GDM1 (cell line): ENCODE data around the gene ACTR1B.
"Not testable (repeated sequence)": the region's sequence is repeated elsewhere in the genome, so short reads cannot be mapped to it uniquely, and the experiment has no call there.

Experiments used
- DNase-seq: peaks from one replicate; lab custom pipeline; 2025; lab: John Stamatoyannopoulos, UW

ACTR1B gene

DNA sequence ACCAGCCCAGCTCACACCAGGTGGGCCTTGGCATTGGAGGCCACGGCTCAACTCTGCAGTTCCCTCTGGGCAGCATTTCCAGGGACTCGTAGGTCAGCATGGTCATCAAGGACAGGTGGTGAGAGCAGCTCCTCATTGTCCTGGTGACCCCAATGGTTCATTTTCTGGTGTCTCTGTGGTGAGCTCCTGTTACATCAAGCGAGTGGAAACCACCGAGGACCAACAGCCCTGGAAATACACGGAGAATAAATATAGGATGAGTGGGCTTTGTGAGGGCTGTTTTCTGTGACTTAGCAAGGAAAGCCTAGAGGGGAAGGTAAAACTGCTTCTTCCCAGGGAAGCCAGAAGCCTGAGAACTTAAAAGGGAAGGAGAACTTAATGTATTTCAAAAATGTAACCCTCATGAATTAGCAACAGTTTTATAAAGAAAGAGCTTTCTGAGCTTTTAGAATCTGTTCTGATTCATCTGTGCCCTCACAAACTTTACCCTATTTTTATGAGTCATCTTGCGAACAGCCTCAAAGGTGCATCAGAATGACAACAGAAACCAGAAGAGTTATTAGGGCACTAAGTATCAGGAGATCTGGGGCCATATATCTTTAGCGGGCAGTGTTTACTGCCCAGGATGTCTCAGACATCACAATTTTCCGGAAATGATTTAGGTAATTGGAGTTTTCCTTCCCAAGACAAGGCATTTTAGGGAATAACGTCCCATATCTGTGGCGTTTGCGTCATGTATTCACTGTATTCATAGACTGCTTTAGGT, 24.4 kb upstream of the ACTR1B start:
- no peak for DNase-seq

DNA sequence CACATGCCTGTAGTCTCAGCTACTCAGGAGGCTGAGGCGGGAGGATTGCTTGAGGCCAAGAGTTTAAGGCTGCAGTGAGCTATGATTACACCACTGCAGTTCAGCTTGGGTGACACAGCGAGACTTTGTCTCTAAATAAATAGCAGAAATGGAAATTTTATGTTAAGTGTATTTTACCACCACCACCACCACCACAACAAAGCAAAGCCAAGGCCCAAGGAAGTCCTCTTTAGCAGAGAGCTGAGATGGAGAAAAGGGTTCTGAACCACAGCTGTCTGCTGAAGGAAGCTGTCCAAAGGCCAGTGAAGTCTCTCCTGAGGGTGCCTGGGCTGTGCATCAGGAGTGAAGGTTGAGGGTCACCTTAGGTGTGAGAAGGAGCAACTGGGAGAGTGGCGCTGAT, 23.4 kb upstream of the ACTR1B start:
- DNase-seq, result not testable (repeated sequence)

DNA sequence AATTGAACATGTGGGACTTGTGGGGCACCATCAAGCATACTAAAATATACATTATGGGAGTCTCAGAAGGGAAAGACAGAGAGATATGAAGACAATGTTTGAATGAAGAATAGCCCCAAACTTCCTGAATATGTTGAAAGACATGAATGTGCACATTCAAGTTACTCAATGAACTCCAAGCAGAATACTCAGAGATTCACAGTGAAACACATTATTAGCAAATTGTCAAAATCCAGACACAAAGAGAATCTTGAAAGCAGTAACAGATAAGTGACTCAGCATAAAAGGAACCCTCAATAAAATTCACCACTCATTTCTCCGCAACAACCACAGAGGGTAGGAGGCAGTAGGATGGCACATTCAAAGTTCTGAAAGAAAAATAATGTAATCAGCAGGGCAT, 14.5 kb upstream of the ACTR1B start:
- DNase-seq, result no peak

DNA sequence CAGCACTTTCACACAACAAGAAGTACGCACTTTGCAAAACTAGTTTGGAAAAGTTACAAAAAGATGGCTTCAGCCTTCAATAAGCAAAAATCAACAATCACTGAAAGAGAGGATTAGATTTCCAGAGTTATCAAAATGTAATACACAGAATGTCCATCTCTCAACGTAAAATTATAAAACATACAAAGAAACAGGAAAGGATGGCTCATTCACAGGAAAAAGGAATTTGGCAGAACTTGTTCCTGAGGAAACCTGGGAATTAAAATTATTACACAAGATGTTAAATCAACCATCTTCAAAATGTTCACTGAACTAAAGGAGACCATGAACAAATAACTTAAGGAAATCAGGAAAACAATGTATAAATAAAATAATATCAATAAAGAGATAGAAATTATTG, 13.6 kb upstream of the ACTR1B start:
- no peak for DNase-seq

DNA sequence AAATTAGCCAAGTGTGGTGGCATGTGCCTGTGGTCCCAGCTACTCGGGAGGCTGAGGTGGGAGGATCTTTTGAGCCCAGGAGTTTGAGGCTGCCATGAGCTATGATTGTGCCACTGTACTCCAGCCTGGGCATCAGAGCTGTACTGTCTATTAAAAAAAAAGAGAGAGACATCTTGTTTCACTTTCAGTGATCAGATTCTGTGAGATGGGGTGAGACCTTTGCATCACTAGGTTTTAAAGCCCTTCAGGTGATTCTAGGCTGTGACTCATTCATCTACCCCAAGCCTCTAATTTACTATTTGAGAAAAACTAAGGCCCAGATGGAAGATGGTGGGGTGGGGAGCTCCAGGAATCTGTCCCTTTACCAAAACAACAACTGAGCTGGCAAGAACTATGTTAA, 12.8 kb upstream of the ACTR1B start:
- DNase-seq, result no peak

DNA sequence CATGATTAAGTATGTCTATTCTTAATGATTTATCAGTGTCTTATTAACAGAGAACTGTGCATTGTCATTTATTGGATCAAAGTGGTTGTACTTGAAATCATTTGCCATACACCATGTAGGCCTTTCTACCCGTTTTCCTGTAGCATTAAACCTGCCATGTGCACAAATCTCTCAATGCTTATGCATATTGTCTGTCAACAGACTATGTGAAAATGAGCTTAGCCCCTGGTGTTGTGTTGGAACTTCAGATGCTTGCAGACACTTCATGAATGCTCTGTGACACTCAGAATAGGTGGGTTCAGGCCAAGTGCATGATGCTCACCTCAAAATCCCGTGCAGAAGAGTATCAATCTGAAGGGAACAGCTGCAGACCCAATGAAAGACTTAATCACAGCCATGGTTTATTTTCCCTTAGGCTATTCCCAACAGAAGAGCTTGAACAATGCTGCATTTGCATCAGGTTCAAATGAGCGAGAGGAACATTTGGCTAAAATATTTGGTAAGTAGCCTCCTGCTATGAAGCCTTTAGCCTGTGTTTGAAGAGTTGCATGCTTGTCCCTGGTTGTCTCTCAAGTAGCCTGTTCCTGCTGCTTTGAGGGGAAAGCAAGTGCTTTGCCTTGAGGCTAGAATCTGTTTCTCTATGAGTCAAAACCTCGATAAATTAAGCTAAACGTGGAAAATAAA, 11.7 kb upstream of the ACTR1B start:
- no peak for DNase-seq

DNA sequence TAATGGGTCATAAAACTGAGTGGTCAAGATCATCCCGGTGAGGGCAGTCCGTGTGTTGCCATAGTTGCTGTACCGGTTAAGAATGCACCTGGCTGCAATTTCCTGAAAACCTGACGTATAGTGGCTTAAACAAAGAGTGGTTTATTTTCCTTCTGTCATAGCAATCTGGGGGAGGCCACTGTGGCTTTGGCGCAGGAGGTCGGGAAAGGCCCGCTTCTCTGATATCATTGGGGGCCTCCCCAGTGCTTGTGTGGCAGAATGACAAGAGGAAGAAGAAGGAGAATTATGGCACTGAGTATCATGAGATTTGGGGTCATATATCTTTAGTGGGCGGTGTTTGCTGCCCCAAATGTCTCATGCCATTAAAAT, 10.1 kb upstream of the ACTR1B start:
- DNase-seq, result no peak

DNA sequence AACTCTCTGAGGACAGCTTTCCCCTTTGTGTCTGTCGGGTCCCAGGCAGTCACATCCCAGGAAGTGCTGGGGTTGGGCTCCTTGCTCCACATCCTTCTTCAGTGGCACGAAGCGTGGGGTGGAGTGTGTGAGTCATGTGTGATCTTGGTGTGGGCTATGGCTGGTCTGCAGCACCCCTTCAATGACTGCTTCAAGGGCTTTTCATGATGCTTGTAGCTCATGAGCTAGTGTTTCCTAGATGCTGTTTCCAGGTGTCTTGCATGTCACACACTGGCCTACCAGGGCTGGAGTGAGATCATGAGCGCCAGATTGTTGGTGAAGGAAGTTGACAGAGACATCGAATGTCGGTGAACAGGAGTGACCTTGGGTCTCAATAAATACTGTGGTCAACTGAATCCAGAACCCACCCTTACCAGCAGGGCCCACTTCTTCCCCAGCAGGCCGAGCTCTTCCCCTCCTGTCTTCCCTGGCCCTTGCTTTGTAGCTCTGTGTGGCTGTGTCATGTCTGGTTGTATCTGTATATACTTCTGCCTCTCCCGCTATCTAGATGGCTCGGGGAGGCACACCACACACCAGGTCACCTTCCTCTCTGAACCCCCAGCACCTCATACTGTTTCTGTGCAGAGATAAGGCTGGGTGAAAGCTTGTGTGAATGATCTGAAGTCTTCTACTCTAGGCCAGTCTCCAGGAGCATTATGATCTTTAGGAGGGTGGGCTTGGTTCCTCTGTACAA, 9.5 kb upstream of the ACTR1B start:
- no peak for DNase-seq

DNA sequence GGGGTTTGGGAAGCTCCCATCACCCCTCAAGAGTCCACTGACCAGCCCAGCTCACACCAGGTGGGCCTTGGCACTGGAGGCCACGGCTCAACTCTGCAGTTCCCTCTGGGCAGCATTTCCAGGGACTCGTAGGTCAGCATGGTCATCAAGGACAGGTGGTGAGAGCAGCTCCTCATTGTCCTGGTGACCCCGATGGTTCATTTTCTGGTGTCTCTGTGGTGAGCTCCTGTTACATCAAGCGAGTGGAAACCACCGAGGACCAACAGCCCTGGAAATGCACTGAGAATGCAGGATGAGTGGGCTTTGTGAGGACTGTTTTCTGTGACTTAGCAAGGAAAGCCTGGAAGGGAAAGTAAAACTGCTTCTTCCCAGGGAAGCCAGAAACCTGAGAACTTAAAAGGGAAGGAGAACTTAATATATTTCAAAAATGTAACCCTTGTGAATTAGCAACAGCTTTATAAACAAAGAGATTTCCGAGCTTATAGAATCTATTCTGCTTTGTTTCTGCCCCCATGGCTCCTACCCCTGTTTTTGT, 8.8 kb upstream of the ACTR1B start:
- DNase-seq, result not testable (repeated sequence)

DNA sequence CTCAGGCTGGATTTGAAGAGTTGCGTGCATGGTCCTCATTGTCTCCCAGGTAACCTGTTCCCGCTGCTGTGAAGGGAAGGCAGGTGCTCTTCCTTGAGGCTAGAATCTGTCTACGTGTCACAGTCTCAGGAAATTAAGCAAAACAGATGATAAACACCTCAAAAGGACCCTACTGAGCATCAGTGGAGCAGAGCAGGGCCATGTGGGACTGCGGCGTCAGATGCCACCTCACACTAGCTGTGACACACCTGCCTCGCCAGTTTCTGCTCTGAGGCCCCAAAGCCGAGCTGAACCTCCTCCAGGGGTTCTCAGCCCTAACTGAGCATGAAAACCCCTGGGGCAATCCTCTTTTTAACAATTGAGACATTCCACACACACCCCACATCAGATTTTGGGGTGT, 7.7 kb upstream of the ACTR1B start:
- DNase-seq, result no peak

DNA sequence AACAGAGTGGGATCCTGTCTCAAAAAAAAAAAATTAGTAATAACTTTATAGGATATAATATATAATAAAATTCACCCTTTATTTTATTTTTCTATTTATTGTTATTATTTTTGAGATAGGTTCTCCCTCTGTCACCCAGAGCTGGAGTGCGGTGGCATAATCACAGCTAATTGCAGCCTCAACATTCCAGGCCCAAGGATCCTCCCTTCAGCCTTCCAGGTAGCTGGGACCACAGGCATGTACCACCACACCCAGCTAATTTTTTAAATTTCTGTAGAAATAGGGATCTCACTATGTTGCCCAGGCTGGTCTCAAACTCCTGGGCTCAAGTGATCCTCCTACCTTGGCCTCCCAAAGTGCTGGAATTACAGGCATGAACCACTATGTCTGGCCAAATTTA, 6.6 kb upstream of the ACTR1B start:
- DNase-seq, result no peak

DNA sequence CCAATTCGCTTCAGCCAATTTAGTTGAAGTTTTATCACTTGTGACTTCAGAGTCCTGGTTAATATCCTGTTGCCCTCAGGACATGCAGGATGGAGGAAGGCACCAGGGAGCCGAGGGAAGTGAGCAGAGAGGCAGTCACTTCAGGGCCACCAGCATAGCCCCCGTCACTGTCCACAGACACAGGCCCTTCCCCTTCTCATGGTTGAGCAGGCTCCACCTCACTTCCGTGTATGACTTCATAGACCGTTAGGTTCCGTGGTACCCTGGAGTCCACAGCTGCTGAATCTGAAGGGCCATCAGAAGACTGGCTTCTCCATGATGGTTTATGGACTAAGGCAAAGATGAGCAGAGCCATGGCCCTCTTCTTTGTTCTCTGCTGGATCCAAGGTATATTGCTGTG, 5.6 kb upstream of the ACTR1B start, which contains the start of gene C2orf92:
Gene C2orf92, plus strand, starts transcription at position 266 of the 400 bp plus-strand sequence. Its CDS starts 76 bp downstream, at position 342.
- no peak for DNase-seq

DNA sequence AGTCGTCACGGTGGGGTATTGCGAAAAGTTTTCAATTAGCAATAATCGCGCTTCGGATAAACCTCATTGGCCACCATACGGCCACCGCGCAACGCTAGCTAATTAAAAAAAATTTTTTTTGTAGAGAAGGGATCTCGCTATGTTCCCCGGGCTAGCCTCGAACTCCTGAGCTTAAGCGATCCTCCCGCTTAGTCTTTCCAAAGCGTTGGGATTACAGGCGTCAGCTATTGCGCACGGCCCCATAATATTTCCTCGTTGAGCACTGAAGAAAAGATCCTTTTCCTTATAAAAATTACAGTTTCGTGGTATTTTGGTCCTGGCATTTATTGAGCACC, 759 bp upstream of the ACTR1B start:
- DNase-seq, result no peak

DNA sequence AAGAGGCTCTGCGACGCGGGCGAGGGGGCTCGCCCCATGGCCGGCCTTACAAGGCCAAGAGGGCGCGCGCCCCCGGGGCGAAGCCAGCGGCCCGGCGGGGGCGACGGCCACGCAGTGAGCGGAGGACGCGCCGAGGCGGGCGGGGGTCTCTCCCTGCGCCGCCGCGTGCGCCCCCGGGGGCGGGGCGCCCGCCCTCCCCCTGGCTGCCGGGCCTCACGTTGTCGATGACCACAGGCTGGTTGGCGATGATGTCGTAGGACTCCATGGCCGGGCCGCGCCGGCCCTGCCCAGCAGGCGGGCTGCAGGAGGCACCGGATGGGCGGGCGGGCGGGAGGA, 250 bp downstream of the ACTR1B start:
- DNase-seq, result peak; percentile 49

DNA sequence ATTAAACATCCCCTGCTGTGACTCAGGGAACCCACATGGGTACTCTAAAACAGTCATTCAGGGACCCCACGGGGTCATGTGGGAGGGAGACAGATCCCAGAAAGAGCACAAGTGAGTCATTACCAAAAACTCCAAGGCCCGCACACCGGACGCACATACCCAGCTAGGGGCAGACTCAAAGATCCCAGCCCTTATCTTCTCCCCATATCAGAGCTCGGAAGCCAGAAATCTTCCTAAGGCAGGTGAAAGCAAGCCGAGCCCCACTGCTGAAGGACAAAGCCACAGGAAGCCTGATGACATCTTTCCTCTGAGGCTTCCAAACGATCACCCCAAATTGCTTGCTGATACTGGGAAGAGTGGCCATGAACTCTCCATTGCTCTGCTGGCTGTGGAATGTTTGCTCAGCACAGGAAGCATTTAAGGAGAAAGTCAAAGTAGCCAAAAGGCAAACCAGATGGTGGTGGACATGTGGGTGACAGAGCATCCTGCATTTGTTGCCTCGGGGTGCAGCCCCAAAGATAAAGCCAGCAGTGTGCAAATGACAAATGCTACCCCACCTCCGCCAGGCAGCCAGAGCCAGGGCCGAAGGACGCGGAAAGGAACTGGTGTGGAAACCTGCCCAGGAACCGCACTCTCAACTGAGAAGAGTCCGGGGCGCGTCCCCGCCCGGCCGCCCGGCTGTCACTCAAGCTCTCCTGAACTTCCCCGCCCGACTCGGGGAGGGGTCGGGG, 784 bp downstream of the ACTR1B start:
- DNase-seq, result no peak

DNA sequence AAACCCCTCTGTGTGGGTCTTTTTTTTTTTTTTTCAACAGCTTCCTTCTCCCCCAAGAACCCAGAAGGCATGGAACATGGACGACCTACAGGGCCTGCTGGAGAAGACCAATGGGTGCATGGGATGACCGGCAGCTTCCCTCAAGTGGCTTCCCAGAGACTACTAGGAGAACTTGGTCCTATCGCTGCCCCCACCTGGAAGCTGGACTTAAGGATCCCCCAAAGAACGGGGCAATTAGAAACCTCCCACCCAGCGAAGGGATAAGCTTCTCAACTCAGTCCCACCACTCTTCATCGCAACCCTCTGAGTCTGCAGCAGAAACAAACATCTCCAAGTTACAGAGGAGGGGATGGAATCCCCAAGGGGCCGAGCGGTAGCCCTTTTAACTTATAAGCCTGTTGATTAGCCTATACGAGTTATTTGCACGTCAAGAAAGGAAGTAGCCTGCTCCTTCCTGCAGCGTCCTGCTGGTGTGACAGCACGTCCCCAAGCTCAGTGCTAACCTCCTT, 1.4 kb downstream of the ACTR1B start:
- DNase-seq, result no peak

DNA sequence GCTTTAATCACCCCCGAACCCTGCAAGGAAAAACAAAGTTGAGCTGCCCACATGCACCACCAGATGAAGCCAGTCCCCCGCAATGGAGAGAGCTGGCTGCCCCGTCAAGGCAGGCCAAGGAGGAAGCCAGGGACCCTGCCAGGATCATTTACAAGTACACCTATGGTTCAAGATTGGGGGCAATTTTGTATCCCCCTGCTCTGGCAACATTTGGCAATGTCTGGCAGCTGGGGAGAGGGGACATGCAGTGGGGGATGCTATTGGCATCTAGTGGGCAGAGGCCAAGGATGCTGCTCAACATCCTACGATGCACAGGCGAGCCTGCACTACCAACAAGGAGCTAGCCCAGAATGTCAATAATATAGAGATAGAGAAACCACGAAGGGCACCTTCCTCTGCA, 1.9 kb downstream of the ACTR1B start:
- DNase-seq, result no peak

DNA sequence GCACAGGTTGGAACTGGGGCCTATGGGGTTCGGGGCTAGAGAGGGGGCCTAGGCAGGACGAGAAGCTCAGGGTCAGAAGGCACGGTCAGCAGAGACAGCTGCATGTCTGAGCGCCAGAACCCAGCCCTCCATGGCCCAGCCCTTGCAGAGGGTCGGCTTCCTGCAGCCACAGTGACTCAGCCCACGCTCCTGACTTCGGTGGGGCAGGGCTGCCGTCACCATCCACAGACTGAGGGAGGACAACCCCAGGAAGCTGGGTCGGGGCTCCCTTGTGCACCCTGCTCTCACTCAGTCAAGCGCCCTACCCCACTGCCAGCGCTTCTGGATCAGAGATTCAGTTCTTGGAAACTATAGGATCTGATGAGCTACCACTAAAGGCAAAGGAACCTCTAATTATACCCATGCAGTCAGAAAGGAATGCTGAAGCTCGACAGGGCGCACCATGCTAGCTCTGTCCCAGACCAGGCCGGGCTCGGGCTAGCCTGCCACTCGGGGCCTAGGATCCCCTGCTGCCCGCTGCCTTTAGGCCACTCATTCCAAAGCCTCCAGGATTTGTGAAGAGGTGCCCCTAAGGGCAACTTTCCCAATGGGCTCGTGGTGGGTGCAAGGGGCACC, 3.0 kb downstream of the ACTR1B start:
- no peak for DNase-seq

DNA sequence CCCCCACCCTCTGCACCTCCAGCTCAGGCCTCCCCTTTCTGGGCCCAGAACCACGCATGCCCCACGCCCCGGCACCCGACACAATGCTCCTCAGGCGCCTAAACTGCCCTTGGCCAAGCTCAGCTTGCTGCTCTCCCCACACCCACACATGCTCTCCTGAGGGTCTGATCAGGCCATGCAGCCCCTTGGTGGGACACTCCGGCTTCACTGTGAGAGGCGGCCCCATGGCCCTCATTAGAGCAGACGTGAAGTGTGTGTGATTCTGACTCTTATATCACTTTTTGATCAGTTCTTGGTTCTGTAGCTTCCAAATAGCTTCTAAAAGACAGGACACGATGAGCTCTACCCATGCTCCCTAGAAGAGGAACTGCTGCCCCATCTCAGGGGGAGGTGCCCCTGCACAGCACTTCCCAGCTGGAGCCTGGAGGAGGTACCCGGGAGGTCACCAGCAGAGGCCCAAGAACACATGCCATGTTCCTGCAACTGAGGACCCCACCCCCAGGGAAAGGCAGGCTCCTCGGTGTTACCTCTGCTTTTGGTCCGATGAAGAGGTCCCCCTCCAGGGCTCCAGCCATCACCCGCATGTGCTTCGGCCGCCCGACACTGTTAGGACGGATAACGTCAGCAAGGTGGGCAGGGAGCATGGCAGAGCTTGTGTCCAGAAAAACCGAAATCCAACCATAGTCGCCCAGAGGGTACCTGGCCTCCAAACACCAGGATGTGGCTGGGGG, 3.6 kb downstream of the ACTR1B start:
- no peak for DNase-seq

DNA sequence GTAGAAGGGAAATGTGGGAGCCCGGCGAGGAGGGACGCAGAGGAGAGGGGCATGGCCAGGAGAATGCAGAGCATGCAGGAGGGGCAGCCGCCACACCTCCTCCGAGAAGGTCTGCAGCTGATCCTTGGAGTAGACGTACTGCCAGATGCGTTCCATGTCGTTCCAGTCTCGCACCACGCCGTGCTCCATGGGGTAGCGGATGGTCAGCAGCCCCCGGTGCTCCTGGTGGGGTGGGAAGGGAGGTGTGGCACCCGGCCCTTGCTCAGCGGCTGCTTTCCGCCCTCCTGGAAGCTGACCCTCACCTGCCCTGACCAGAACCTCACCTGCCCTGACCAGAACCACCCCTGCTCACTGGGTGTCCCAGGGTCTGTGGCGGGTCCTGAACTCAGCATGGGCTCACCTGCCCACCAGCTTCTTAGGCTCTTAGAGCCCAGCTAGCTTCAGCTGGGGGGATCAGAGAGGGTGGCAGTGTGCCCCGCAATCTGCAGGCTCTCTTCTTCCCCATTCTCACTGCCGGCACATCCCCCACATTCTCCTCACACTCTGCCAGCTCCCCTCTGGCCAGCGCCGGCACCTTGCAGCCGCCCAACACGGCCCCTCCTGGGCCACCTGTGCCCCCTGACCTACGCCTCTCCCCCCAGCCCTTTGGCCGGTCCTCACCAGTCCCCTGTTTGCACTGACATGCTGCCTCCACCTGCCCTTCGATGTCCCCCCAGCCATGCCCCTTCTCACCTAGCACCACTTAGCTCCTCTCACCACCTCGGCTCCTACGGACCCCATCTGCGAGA, 4.4 kb downstream of the ACTR1B start:
- no peak for DNase-seq
